ENCODE measurements around the gene ZFPM1. TPM values are rescaled to one million over a fixed set of nuclear protein-coding genes. Genes with fewer than 3 reads are reported as not detected.

ZFPM1 gene
- total and polyA plus RNA-seq, 4 donors, result 0.19 to 12.8 (median 5.3) TPM

DNA sequence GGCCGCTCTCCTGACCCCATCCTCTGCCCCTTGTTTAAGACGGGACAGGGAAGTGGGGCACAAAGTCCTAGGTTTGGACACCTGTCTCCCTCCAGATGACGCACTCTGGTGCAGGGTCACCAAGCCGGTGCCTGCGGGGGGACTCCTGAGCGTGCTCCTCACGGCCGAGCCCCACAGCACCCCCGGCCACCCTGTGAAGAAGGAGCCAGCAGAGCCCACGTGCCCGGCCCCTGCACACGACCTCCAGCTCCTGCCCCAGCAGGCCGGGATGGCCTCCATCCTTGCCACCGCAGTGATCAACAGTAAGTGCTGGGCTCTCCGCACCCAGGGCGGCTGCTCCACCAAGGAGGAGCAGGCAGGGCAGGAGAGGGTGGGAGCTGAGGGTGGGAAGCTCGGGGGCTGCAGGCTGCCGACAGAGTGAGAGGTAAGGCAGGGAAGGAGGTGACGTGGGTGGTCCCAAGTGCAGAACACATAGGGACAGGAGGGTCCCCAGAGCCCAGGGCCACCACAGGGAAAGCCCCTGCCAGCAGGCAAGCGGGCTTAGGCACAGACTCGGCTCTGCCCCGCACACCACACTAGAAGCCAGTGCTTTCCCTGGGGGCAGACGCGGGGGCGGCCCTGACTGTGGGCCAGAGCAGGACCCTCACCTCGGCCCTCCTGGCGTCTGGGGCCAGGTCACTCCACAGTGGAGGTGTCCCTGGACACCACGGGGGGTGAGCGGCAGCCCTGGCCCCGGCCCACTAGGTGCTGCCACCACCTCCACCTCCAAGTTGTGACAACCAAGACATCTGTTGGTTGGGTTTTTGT lies 75.1 kb downstream of the ZFPM1 start (continued):
- TF ChIP-seq, protein P1, sequence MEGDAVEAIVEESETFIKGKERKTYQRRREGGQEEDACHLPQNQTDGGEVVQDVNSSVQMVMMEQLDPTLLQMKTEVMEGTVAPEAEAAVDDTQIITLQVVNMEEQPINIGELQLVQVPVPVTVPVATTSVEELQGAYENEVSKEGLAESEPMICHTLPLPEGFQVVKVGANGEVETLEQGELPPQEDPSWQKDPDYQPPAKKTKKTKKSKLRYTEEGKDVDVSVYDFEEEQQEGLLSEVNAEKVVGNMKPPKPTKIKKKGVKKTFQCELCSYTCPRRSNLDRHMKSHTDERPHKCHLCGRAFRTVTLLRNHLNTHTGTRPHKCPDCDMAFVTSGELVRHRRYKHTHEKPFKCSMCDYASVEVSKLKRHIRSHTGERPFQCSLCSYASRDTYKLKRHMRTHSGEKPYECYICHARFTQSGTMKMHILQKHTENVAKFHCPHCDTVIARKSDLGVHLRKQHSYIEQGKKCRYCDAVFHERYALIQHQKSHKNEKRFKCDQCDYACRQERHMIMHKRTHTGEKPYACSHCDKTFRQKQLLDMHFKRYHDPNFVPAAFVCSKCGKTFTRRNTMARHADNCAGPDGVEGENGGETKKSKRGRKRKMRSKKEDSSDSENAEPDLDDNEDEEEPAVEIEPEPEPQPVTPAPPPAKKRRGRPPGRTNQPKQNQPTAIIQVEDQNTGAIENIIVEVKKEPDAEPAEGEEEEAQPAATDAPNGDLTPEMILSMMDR (IDR thresholded peaks at IDR 0.05; ENCODE audit: low read depth, low read length, missing input control), result no peak
- TF ChIP-seq FOXA2 (IDR thresholded peaks at IDR 0.05) (no peak), YY1 (IDR thresholded peaks at IDR 0.05) (no peak)

DNA sequence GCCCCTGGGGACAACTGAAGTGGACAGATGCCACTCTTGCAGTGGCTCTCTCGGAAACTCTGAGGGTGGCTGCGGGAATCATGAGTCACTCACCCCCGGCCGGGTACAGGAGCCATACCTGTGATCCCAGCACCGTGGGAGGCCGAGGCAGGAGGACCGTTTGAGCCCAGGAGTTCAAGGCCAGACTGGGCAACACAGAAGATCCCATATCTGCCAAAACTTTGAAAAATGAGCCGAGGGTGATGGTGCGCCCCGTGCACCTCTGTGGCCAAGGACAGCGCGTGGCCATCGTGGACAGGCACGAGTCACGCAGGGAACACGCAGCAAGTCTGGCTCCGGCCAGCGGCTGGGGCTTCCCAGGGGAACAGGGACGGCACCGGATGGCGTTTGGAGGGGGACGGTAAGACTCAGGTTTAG lies 75.8 kb downstream of the ZFPM1 start:
- DNase-seq (ENCODE audit: low spot score), result no peak
- Histone ChIP-seq H3K4me1 (ENCODE audit: control insufficient read depth in 4 of 4, insufficient read depth in 4 of 4, low read length in 3 of 4) (peaks cover 7 to 27% (median 11%) of the 10 kb centered on the region in 4 donors), H3K9ac (ENCODE audit: low read depth in 1 of 2, low read length in 2 of 2) (no peak overlapping the region), H3K4me3 (ENCODE audit: low read depth in 1 of 3, low read length in 3 of 3) (no peak overlapping the region), H3K36me3 (ENCODE audit: control insufficient read depth in 4 of 4, insufficient read depth in 3 of 4, low read depth in 1 of 4, low read length in 3 of 4) (peaks cover 0 to 30% (median 14%) of the 10 kb centered on the region in 4 donors), H3K9me3 (ENCODE audit: control insufficient read depth in 4 of 4, low read length in 3 of 4) (no peaks in the 10 kb centered on the region), H3K27ac (ENCODE audit: low read depth in 1 of 2, low read length in 2 of 2) (no peak overlapping the region), H3K27me3 (ENCODE audit: control insufficient read depth in 4 of 4, insufficient read depth in 4 of 4, low read length in 3 of 4) (no peaks in the 10 kb centered on the region)
- TF ChIP-seq EGR1 (IDR thresholded peaks at IDR 0.05; ENCODE audit: low read depth in 2 of 2), result no peak
- TF ChIP-seq, protein P2, sequence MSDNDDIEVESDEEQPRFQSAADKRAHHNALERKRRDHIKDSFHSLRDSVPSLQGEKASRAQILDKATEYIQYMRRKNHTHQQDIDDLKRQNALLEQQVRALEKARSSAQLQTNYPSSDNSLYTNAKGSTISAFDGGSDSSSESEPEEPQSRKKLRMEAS (IDR thresholded peaks at IDR 0.05), result no peak
- TF ChIP-seq JUND (IDR thresholded peaks at IDR 0.05), result no peak
- WGBS, result 90% methylated on average over 22 of the region's 22 CpGs

DNA sequence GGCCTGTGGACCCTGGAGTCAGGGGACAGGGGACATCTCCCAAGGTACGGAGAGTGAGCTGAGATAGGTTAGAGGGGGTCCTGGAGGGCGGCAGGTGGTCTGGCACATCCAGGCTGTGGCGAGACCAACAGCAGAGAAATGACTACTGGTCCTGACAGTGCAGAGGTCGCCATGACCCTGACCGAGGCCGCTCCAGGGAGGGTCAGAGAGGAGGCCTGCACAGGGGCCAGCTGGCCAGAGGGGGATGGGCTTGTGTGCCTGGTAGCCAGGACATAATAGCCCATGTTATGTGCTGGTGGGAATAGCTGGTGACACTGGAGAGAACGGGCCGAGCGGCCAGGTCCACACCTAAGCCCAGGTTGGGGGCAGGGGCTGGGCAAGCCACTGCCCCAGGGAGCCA lies 76.5 kb downstream of the ZFPM1 start:
- Histone ChIP-seq H3K9me3 (ENCODE audit: control insufficient read depth in 4 of 4, low read length in 3 of 4) (no peaks in the 10 kb centered on the region), H3K4me1 (ENCODE audit: control insufficient read depth in 4 of 4, insufficient read depth in 4 of 4, low read length in 3 of 4) (peaks cover 3 to 20% (median 8%) of the 10 kb centered on the region in 4 donors), H3K36me3 (ENCODE audit: control insufficient read depth in 4 of 4, insufficient read depth in 3 of 4, low read depth in 1 of 4, low read length in 3 of 4) (peaks cover 0 to 30% (median 14%) of the 10 kb centered on the region in 4 donors), H3K4me3 (ENCODE audit: low read depth in 1 of 3, low read length in 3 of 3) (no peak overlapping the region), H3K27me3 (ENCODE audit: control insufficient read depth in 4 of 4, insufficient read depth in 4 of 4, low read length in 3 of 4) (no peaks in the 10 kb centered on the region), H3K27ac (ENCODE audit: low read depth in 1 of 2, low read length in 2 of 2) (no peak overlapping the region), H3K9ac (ENCODE audit: low read depth in 1 of 2, low read length in 2 of 2) (no peak overlapping the region)
- 95% methylated on average over 9 of the region's 9 CpGs for WGBS
- DNase-seq (ENCODE audit: low spot score), result peak; percentile 40
- TF ChIP-seq, protein P3, sequence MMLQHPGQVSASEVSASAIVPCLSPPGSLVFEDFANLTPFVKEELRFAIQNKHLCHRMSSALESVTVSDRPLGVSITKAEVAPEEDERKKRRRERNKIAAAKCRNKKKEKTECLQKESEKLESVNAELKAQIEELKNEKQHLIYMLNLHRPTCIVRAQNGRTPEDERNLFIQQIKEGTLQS (IDR thresholded peaks at IDR 0.05), result no peak
- TF ChIP-seq, protein P4, sequence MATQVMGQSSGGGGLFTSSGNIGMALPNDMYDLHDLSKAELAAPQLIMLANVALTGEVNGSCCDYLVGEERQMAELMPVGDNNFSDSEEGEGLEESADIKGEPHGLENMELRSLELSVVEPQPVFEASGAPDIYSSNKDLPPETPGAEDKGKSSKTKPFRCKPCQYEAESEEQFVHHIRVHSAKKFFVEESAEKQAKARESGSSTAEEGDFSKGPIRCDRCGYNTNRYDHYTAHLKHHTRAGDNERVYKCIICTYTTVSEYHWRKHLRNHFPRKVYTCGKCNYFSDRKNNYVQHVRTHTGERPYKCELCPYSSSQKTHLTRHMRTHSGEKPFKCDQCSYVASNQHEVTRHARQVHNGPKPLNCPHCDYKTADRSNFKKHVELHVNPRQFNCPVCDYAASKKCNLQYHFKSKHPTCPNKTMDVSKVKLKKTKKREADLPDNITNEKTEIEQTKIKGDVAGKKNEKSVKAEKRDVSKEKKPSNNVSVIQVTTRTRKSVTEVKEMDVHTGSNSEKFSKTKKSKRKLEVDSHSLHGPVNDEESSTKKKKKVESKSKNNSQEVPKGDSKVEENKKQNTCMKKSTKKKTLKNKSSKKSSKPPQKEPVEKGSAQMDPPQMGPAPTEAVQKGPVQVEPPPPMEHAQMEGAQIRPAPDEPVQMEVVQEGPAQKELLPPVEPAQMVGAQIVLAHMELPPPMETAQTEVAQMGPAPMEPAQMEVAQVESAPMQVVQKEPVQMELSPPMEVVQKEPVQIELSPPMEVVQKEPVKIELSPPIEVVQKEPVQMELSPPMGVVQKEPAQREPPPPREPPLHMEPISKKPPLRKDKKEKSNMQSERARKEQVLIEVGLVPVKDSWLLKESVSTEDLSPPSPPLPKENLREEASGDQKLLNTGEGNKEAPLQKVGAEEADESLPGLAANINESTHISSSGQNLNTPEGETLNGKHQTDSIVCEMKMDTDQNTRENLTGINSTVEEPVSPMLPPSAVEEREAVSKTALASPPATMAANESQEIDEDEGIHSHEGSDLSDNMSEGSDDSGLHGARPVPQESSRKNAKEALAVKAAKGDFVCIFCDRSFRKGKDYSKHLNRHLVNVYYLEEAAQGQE (IDR thresholded peaks at IDR 0.05), result no peak
- no peak for TF ChIP-seq YY1 (IDR thresholded peaks at IDR 0.05)

All from liver (tissue), 9 donors.